ENCODE measurements around the gene KPNA6.

DNA sequence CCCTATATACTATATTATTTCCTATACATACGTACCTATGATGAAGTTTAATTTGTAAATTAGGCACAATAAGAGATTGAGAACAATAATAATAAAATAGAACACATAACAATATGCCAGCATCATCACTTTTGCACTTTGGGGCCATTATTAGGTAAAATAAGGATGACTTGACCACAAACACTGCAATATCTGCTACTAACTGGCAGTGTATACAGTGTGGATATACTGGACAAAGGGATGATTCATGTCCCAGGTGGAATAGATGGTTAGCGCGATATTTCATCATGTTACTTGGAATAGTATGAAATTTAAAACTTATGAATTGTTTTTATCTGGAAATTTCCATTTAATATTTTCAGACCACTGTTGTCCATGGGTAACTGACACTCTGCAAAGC is 36.2 kb downstream of the KPNA6 start:
- TF ChIP-seq, protein P1, sequence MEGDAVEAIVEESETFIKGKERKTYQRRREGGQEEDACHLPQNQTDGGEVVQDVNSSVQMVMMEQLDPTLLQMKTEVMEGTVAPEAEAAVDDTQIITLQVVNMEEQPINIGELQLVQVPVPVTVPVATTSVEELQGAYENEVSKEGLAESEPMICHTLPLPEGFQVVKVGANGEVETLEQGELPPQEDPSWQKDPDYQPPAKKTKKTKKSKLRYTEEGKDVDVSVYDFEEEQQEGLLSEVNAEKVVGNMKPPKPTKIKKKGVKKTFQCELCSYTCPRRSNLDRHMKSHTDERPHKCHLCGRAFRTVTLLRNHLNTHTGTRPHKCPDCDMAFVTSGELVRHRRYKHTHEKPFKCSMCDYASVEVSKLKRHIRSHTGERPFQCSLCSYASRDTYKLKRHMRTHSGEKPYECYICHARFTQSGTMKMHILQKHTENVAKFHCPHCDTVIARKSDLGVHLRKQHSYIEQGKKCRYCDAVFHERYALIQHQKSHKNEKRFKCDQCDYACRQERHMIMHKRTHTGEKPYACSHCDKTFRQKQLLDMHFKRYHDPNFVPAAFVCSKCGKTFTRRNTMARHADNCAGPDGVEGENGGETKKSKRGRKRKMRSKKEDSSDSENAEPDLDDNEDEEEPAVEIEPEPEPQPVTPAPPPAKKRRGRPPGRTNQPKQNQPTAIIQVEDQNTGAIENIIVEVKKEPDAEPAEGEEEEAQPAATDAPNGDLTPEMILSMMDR (conservative IDR thresholded peaks at IDR 0.05; ENCODE audit: low read depth, low read length) = no peak
- TF ChIP-seq EZH2phosphoT487 (IDR thresholded peaks at IDR 0.05; ENCODE audit: borderline replicate concordance, low read length) = no peak
